GM21528 (cell line): ENCODE data around the gene MAPKAPK2.

Experiments used
- ATAC-seq: cut with Tn5 transposase; IDR thresholded peaks from one replicate; pipeline ENCODE4 v1.9.1; 2021; ENCODE audit warnings: mild to moderate bottlenecking, moderate library complexity; ENCODE audit not compliant: unreplicated experiment, low FRiP score

Gene MAPKAPK2

GRCh38 chr1:206681359-206681758, 3.3 kb upstream of the MAPKAPK2 start:
- no peak for ATAC-seq

- no peak for ATAC-seq
Measured at GRCh38 chr1:206682111-206682510, 2.6 kb upstream of the MAPKAPK2 start.

GRCh38 chr1:206683313-206683712, 1.4 kb upstream of the MAPKAPK2 start:
- no peak for ATAC-seq

- ATAC-seq, result no peak
Measured at GRCh38 chr1:206684003-206684402, 702 bp upstream of the MAPKAPK2 start.

GRCh38 chr1:206685334-206685768, 646 bp downstream of the MAPKAPK2 start:
- no peak for ATAC-seq

GRCh38 chr1:206685769-206686477, 1.2 kb downstream of the MAPKAPK2 start:
- no peak for ATAC-seq

- no peak for ATAC-seq
Measured at GRCh38 chr1:206686478-206687249, 2.0 kb downstream of the MAPKAPK2 start.

GRCh38 chr1:206687251-206687914, 2.7 kb downstream of the MAPKAPK2 start:
- no peak for ATAC-seq

GRCh38 chr1:206687915-206688442, 3.3 kb downstream of the MAPKAPK2 start:
- ATAC-seq, result no peak

GRCh38 chr1:206690516-206690915, 5.8 kb downstream of the MAPKAPK2 start:
- ATAC-seq, result no peak

- no peak for ATAC-seq
Measured at GRCh38 chr1:206691604-206692003, 6.9 kb downstream of the MAPKAPK2 start.

- ATAC-seq, result no peak
Measured at GRCh38 chr1:206693029-206693428, 8.3 kb downstream of the MAPKAPK2 start.

GRCh38 chr1:206693592-206693991, 8.9 kb downstream of the MAPKAPK2 start:
- no peak for ATAC-seq

GRCh38 chr1:206694171-206695124, 9.7 kb downstream of the MAPKAPK2 start:
- no peak for ATAC-seq

- ATAC-seq, result no peak
Measured at GRCh38 chr1:206695733-206696132, 11.0 kb downstream of the MAPKAPK2 start.

- ATAC-seq, result no peak
Measured at GRCh38 chr1:206696812-206697585, 12.3 kb downstream of the MAPKAPK2 start.

- no peak for ATAC-seq
Measured at GRCh38 chr1:206698011-206698410, 13.3 kb downstream of the MAPKAPK2 start.

GRCh38 chr1:206699000-206699586, 14.4 kb downstream of the MAPKAPK2 start:
- ATAC-seq, result no peak

GRCh38 chr1:206699626-206700025, 14.9 kb downstream of the MAPKAPK2 start:
- ATAC-seq, result no peak
